Stimulated activated CD8-positive, alpha-beta memory T cell treated with anti-CD3 and anti-CD28 coated beads, Interleukin-15, amount 100 ng/mL, for 4 hours (primary cell): ENCODE data around the gene QPRT.
"Not testable (repeated sequence)": the region's sequence is repeated elsewhere in the genome, so short reads cannot be mapped to it uniquely, and the experiment has no call there.

Source experiments
- DNase-seq, 2 donors: peaks; one replicate each; pipeline ENCODE4 v3.0.0-alpha.2; 2020; ENCODE audit warnings: low read depth in 2 of 2

Gene QPRT

DNA sequence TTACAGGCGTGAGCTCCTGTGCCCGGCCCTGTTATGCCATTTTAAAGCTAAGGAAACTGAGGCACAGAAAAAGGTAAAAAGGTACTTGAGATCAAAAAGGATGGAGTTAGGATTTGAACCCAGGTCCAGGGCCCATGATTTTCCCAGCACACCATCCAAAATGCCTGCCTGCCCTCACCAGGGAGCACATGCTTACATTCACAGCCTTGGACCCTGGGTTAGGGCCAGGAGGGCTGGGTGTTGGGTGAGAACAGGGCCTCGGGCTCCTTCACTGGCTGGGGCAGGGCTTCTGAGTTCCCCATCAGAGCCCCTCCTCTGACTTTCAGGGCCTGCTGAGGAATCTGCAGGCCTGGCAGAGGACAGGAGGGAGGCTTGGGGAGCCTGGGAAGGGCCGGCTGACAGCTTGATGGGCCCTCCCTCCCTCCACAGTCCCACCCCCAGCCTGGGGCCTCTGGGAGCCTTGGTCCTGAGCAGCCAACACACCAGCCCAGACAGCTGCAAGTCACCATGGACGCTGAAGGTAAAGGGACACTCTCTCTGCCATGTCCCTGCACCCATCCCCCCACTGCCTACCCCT lies at the start of gene QPRT:
Gene QPRT, plus strand, starts transcription at position 490 of the 577 bp plus-strand sequence. Its CDS starts 18 bp downstream, at position 508.
- DNase-seq = no peak

DNA sequence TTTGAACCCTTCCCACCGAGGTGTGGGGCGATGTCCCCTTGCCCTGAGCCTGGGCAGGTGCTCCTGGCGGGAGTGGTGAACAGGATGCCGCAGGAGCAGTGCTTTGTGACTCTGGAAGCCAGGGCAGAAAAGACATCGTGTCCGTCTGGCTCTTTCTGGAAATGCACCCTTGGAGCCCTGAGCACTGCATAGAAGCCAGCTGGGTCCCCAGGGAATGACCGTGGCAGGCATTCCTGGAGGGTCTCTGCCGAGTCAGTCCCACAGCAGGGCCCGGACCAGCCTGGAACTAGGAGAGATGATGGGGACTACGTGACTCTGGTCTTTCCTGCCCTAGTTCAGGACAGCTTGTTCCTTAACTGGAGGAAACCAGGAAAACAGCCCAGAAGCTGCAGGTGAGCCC lies 49.7 kb upstream of the QPRT start:
- DNase-seq = not testable (repeated sequence)

DNA sequence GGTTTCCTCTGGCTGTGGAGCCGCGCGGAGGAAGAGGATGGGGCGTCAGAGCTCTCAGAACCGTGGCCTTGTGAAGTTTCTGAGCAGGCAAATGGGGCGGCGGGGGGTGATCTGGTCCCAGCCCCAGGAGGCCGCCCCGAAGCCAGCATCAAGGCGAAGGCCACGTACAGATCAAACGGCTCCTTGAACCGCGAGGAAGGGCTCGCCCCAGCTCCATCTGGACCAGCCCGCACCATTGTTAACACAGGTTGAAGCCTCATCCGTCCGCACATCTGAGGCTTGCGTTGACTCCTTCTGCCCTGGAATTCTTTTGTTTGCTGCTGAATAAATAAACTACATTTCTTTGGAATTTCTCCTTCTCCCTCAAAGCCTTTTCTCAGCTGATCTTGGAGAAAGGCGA lies 47.3 kb upstream of the QPRT start:
- DNase-seq = not testable (repeated sequence)

DNA sequence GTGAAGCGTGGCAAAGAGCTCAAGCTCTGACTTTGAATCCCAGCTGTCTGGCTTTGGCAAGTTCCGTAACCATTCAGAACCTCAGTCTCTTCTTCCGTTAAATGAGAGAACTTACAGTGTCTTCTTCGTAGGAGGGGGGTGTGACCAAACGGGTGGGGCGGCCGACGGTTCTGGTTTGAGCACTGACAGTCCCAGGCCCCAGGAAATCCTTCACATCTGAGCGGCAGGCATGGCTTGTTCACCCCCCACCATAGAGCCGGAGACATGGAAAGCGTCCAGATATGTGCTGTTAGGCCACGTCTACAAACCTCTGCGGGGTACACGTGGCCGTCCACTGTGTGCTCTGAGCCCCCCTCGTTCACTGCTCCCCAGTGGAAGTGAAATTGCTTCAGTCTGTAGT lies 43.1 kb upstream of the QPRT start:
- not testable (repeated sequence) for DNase-seq

DNA sequence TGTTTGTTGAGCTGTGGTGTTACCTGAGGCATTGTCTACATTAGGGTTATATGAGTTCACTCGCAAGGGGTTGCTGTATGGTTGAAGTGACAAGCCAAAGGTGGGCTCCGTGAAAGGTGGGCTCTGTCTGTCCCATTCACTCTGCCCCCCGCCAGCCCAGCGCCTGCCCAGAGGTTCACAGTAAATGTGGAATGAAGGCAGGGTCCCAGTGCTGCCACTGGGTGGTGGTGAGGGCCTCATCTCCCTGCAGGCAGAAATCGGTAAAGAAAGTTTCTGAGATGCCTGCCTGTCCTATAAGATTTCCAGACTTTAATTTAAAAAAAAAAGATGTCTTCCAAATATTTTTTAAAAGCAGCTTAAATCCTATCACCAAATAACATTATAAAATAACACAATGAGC lies 42.6 kb upstream of the QPRT start:
- DNase-seq = not testable (repeated sequence)

DNA sequence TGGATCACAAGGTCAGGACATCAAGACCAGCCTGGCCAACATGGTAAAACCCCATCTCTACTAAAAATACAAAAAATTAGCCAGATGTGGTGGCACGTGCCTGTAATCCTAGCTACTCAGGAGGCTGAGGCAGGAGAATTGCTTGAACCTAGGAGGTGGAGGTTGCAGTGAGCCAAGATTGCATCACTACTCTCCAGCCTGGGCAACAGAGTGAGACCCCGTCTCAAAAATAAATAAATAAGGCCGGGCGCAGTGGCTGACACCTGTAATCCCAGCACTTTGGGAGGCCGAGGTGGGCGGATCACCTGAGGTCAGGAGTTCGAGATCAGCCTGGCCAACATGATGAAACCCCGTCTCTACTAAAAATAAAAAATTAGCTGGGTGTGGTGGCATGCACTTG lies 40.2 kb upstream of the QPRT start:
- DNase-seq = not testable (repeated sequence)

DNA sequence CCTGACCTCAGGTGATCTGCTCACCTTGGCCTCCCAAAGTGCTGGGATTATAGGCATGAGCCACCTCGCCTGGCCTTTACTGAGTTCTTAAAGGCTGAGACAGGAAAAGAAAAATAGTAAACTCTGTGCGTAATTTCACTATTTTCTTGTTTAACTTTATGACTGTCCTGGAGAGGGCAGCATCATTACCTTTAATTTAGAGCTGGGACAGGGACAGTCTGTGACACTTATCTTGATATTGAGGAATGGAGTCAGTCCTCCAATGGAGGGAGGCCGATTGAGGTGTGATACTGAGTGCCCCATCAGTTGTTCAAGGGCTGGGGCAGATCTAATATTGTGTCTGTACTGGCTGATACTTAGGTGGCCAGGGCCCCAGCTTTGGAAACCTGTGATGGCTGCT lies 37.4 kb upstream of the QPRT start:
- no peak for DNase-seq

DNA sequence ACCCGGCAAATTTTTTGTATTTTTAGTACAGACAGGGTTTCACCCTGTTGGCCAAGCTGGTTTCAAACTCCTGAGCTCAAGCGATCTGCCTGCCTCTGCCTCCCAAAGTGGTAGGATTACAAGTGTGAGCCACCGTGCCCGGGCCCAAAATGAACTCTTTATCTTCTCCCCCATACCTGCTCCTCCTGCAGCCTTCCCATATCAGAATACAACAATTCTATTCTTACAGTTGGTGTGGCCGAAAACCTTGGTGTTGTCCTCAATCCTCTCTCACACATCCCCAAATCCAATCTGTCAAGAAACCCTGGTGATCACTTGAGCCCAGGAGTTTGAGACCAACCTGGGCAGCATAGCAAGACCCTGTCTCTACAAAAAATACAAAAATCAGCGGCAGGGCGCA lies 35.4 kb upstream of the QPRT start:
- DNase-seq = no peak

DNA sequence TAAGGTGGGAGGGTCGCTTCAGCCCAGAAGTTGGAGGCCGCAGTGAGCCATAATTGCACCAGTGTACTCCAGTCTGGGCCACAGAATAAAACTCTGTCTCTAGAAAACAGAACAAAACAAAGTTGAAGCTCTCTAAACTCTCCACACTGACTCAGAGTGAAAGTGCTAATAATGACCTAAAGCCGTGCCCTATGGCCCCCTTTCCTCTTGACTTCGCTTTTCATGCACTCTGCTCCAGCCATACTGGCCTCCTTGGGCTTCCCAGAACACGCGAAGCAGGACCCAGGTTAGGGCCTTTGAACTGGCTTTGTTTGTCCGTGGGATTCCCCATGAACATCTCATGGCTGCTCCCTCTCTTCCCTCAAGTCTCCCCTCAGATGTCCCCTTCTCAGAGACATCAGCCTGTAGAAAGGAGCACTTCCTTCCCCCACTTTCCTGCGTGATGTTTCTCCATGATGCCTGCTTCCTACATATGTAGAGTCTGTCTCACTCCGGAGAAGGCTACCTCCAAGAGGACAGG lies 34.6 kb upstream of the QPRT start:
- no peak for DNase-seq

DNA sequence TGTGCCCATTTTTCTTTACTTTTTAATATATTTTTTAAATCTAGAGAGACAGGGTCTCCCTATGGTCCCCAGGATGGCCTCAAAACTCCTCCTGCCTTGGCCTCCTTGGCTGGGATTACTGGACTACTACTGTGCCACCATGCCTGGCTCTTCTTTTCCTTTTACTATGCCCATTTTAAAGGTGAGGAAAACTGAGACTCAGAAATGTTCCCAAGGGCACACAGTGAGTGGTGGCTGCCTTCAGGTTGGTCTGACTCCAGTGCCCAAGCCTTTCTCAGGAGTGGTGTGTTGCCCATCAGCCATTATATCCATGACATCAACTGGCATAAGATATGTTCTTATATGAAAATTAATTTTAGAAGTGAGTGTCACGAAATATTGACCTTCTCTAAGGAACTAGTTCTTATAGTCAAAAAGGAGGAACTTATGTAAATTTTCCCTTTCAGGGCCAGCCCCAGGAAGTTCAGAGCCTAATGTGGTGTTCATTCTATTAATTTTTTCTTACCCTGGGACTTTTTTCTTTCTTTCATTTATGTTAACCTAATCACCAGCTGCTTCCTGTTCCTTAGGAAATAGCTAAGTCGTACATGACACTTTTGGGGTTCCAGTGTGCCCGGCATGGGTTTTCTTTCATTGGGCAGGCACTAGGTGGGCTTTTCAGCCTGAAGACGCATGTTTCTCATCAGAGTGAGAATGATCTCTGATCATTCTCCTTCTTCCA lies 33.8 kb upstream of the QPRT start:
- DNase-seq = no peak

DNA sequence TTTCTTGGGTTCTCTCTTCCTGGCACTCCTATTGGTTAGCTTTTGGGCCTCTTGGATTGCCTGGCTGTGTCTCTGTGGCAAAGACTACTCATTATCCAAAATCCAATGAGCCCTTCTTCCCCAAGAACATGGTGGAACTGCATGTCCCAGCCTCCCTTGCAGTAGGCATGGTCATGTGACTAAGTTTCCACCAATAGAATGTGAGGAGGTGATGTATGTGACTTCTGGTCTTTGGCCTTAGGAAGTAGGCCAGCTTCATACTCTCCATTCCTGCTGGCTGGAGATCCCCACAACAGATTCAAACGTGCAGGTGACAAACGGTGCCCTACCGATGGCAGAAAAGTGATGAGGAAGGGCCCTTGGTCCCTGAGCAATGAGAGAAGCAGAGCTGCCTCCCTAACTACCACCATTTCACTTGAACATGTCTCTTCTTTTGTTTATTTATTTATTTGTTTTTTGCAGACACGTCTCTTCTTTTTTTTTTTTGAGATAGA lies 33.2 kb upstream of the QPRT start:
- DNase-seq = no peak

DNA sequence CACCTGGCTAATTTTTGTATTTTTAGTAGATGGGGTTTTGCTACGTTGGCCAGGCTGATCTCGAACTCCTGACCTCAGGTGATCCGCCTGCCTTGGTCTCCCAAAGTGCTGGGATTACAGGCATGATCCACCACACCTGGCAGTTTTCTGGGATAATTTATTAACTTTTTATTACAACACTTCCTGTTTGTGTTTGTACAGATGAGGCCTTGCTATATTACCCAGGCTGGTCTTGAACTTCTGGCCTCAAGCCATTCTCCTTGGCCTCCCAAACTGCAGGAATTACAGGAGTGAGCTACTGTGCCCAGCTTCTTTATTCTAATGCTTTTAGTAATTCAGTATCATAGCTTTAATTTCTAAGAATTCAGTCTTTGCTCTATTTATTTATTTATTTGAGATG lies 32.0 kb upstream of the QPRT start:
- no peak for DNase-seq

DNA sequence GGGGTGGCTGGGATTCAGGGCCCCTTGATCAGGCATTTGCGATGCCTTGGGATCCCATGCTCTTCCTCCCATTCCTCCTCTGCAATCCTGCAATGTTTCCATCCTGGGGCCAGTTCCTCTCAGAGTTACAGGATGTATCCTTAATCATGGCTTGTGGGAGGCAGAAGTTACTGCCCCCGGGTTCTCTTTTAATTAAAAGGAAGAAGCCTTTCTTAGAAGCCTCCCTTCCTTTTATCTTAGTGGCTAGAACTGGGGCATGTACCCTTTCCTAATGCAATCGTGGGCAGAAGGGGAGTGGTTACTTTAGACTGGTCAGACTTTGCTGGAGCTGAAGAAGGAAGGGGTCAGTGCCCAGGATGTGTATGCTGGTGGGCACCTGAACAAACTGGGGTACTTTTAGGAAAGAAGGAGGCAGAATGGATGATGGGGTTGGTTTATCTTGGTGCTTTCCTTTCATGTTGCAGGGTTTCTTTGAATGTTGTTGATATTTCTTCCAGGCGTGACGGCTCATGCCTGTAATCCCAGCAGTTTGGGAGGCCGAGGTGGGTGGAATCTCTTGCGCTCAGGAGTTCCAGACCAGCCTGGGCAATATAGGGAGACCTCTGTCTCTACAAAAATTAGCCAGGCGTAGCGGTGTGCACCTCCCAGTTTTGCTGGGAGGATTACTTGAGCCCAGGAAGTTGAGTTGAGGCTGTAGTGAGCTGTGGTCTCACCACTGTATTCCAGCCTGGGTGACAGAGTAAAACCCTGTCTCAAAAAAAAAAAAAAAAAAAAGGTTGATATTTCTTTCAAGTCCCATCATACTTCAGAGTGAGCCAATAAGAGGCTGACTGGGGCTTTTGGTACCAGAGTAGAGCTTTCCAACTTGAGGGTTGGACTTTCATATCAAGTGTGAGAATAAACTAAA lies 29.1 kb upstream of the QPRT start:
- DNase-seq = no peak

DNA sequence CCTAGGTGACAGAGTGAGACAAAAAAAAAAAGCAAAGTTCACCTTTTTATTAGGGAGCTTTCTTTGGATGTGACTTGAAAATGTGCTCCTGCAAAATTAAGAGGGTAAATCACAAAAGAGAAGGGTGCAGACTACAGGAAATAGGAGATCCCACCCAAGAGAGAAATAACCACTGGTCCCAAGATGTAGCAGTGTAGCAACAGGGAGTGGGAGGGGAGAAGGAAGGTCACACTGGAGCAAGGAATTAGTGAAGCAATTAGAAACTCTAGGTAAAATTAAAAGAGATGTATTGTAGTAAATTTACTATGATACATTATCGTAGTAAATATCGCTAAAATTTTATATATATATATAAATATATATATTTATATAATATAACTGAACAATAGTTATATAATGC lies 28.2 kb upstream of the QPRT start:
- no peak for DNase-seq

DNA sequence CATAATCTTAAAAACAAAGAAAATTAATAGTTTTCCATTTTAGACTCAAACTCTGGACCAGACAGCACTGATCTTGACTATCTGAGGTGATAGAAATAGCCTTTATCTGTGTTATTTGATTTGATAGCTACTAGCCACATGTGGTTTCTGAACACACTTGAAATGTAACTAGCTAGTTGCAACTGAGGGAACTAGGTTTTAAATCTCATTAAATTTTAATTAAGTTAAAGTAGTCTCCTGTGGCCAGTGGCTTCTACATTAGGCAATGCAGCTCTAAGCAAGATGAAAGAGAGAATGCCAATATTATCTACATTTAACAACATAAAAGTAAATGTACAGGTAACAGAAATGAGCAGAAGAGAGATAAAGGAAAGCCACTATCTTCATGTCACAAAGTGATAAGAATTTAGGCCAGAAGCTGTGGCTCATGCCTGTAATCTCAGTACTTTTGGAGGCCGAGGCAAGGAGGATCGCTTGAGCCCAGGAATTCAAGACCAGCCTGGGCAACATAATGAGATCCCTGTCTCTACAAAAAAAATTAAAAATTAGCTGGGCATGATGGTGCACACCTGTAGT lies 27.1 kb upstream of the QPRT start:
- no peak for DNase-seq

DNA sequence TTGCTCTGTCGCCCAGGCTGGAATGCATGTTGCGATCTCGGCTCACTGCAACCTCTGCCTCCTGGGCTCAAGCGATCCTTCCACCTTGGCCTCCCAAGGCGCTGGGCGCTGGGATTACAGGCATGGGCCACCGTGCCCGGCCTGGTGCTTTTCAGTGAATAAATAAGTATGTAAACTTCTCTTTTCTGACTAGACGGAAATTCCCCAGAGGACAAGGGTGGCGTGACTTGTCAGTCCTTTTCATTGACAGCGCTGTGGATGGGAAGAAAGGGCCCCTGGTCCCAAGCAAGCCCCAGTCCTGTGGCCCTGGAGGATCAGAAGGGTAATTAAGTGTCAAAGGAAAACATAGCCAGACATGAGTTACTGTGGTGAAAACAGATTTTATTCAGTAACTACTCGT lies 25.5 kb upstream of the QPRT start:
- no peak for DNase-seq

DNA sequence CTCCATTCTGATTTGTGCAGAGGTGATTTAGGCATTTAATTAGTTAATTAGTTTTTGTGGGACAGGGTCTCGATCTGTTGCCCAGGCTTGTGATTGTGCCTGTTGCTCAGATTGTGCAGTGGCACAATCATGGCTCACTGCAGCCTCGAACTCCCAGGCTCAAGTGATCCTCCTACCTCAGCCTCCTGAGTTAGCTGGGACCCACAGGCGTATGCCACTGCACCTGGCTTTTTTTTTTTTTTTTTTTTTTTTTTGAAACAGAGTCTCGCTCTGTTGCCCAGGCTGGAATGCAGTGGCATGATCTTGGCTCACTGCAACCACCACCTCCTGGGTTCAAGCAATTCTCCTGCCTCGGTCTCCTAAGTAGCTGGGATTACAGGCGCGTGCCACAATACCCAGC lies 25.1 kb upstream of the QPRT start:
- not testable (repeated sequence) for DNase-seq

DNA sequence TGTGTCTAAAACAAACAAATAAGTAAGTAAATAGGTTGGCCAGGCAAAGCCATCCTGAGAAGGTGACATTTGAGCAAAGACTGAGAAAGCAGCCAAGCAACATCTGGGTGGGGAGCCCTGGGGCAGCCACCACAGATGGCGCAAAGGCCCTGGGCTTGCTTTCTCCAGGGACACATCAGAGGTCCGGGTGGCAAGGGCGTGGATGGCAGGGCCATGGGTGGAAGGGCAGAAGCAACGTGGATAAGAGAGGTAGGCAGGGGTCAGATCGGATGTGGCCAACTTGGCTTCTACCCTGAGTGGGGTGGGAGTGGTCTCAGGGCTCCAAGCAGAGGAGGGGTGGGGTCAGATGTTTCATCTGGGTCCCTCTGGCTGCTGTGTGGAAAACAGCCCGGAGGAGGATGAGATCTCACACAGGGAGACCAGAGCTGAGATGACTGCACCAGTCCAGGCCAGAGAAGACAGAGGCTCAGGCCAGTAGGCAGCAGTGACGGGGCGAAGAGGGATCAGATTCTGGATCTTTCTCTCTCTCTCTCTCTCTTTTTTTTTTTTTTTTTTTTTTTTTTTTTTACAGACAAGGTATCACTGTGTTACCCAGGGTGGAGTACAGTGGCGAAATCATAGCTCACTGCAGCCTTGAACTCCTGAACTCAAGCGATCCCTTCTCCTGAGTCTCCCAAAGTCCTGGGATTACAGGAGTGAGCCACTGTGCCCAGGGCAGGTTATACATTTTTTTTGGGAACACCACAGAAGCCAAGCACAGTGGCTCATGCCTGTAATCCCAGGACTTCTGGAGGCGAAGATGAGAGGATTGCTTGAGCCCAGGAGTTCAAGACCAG lies 22.1 kb upstream of the QPRT start:
- DNase-seq = no peak

DNA sequence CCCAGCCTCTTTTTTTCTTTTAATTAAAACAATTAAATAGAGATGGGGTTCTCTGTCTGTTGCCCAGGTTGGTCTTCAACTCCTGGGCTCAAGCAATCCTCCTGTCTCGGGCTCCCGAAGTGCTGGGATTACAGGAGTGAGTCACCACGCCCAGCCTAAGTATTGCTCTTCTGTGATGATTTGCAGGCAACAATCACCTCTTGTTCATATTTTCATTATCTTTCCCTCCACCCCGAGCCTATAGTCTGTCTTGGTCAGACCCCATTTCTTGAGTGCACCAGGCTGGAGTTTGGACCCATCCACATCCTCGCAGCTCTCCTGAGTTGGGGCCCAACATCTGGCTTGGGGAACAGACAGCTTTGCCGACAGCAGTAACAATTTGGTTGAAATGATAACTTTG lies 20.3 kb upstream of the QPRT start:
- no peak for DNase-seq

DNA sequence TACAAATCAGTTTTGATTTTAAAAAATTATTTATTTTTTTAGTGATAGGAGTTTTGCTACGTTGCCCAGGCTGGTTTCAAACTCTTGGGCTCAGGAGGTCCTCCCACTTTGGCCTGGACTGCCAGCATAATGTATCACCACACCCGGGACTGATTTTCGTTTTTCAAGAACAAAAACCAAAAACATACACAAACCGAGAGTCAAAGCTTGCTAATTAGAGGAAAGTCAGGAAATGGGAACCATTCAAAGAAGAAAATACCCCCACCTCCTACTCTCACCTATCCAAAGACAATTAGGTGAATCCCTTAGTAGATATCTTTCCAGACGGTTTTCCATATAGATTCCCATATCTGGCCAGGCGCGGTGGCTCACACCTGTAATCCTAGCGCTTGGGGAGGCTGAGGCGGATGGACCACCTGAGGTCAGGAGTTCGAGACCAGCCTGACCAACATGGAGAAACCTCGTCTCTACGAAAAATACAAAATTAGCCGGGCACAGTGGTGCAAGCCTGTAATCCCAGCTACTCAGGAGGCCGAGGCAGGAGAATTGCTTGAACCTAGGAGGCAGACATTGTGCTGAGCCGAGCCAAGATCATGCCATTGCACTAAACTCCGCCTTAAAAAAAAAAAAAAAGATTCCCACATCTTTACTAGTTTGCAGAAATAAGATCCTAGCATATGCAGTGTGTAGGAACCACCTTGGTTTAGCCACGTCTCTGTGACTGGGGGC lies 16.8 kb upstream of the QPRT start:
- no peak for DNase-seq

DNA sequence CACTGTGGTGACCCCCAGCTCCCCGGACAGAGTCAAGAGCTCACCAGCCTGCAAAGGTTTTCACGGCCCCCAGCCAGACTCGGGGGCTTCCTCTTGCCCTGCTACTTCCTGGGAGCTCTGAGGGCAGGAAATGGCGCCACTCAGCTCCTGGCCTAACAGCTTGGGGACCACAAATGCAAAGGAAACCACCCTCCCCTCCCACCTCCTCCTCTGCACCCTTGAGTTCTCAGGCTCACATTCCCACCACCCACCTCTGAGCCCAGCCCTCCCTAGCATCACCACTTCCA lies 16.3 kb upstream of the QPRT start:
- no peak for DNase-seq
